Stimulated activated CD8-positive, alpha-beta memory T cell treated with anti-CD3 and anti-CD28 coated beads, Interleukin-15, amount 100 ng/mL, for 48 hours (primary cell): Measurements from ENCODE around the gene TMEM37.
"Not testable (repeated sequence)": the region's sequence is repeated elsewhere in the genome, so short reads cannot be mapped to it uniquely, and the experiment has no call there.

Experiments used
- DNase-seq, 2 donors: peaks; one replicate each; pipeline ENCODE4 v3.0.0-alpha.2; 2020; ENCODE audit warnings: low read depth in 2 of 2

The TMEM37 gene

GRCh38 chr2:119431155-119431975, at the start of gene TMEM37:
TSS of gene TMEM37 (plus strand) at chr2:119431854. CDS start at chr2:119431904, 50 bp downstream.
- DNase-seq = no peak

- DNase-seq = no peak
These were observed 48.1 kb upstream of the TMEM37 start for GRCh38 chr2:119383410-119384140.

DNA sequence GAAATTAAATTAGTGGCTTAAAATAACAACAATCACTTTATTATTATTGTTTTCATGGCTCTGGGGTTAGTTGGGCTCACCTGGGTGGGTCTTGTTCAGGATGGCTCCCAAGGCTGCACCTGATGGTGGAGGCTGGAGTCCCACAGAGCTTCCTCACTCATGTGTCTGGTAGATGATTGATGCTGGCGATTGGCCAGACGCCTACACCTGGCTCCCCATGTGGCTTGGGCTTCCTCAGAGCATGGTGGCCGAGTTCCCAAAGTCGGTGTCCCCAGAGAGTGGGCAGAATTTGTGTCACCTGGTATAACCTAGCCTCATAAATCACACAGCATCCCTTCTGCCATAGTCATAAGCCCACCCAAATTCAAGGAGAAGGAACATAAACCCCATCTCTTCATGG, 46.7 kb upstream of the TMEM37 start:
- no peak for DNase-seq

DNA sequence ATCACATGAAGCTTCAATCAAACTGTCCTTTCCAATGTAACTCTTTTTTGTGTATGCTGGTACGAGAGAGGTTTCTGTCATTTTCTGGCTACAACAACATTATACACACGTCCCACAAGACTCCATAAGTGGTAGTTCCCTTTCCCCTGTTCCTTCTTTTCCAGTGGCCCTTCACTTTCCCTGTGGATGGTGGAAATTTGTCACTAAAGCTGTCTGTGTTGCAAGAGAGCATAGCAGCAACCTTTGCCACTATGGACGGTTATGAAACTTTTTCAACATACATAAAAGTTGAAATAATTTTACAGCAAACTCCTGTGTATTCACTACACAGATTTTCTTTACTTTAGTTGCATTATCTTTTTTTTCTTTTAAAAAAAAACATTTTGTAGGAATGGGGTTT, 46.2 kb upstream of the TMEM37 start:
- no peak for DNase-seq

GRCh38 chr2:119387381-119388129, 44.1 kb upstream of the TMEM37 start:
- no peak for DNase-seq

- no peak for DNase-seq
These were observed 41.9 kb upstream of the TMEM37 start for GRCh38 chr2:119389615-119390306.

DNA sequence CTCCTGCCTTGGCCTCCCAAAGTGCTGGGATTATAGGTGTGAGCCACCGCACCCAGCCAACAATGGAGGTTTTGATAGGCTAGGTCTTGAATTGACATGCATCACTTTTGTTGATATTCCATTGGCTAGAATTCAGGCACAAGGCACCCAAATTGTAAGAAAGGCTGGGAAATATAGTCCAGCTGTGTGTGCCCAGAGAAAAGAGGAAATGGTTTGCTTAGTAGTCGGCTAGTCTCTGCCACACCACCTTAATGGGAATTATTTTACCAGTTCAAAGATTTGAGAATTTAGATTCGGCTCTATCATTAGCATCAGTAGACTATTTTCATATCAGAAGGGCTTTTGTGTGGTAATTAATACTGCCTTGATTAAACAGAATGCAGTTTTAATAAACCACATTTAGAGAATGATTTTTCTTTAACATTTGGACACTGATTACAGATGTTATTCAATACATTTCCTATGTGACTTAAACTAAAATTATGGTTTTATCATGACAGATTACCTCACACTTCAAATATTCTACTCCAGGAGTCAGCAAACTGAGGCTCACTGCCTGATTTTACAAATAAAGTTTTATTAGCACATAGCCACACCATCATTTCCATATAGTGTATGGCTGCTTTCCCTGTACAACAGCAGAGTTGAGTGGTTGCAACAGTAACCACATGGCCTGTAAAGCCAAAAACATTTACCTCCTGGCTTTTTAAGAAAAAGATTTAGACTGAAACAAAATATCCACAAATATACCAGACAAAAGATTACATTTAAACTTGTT, 37.5 kb upstream of the TMEM37 start:
- no peak for DNase-seq

GRCh38 chr2:119397196-119397595, 34.5 kb upstream of the TMEM37 start:
- no peak for DNase-seq

GRCh38 chr2:119402106-119402505, 29.5 kb upstream of the TMEM37 start:
- DNase-seq = no peak

DNA sequence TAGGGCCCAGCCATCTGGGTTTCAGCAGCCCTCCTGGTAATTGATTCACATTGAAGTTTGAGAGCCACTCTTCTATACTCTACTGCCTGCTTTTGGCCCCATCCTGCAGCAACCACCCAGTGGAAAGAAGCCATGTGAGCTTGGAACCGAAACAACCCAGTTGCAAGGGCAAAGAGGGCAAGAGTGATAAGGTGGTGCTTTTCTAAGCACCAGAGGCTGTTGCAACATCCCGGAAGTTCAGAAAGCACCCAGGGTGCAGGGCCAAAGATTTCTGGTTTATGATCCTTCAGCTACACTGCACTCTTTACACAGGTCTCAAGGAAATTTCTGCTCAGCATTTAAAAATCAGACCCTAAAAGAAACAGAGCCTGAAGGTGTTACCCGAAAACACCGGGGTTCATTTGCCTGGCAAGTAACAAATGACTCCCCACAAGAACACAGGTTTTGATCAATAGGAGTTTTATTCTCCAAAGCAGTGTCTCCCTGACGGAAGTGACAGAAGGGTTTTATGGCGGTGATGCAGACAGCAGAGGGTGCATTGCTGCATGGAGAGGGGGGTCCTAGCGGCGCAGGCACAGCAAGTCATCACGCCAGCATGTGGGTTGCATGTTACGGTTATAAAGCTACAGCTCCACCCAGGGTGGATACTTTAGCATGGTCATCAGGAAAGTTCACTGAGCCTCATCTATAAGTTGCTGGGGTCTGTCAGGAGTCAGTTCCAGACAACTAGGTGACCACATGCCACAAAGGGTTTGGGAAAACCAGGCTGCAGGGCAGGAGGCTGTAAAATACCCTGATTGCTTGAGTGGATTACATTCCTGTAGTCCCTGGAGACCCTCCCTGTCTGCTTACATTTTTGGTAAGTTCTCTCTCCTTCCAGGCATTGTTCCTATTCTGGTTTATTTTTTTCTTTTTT, 28.8 kb upstream of the TMEM37 start:
- no peak for DNase-seq

- DNase-seq = not testable (repeated sequence)
These were observed 28.0 kb upstream of the TMEM37 start for GRCh38 chr2:119403618-119404017.

DNA sequence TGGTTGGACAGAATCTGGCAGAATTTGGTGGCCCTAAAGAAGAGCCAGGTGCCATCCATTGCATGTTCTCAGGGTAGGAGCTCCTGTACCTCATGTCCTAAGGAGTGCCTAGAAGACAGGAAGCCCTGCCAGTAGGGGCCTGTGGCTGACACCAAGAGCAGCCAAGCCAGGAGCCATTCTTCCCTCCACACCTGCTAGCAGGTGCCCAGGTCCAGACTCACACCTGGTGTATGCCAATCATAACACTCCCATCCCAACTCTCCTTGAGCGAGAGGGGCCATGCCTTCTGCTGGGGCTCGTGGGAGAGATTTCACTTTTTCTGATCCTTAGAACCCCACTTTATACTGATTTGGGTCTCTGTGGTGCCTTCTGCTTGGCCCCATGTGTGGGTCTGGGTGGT, 26.5 kb upstream of the TMEM37 start:
- no peak for DNase-seq

GRCh38 chr2:119407430-119408220, 24.0 kb upstream of the TMEM37 start:
- no peak for DNase-seq

- no peak for DNase-seq
These were observed 23.4 kb upstream of the TMEM37 start for GRCh38 chr2:119408221-119408619.

- no peak for DNase-seq
These were observed 22.1 kb upstream of the TMEM37 start for GRCh38 chr2:119409506-119409905.

GRCh38 chr2:119414894-119415293, 16.8 kb upstream of the TMEM37 start:
- DNase-seq = no peak

DNA sequence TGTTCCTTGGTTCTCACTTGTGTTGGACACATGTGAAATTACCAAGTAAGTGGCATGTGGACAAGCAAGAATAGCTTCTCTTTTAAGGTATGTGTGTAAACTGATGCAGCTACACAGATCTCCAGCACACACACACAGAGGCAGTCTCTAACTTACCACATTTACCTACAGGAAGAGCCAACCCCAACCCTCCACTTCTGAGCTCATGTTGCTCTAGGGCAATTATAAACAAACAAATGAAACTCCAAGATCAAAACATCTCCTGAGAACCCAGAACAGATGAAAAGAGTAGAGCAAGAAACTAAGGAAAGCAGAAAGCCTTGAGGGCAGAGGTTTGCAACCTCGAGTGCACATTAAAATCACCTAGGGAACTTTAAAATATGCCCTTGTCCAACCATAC, 16.0 kb upstream of the TMEM37 start:
- DNase-seq = no peak

- no peak for DNase-seq
These were observed 15.2 kb upstream of the TMEM37 start for GRCh38 chr2:119416299-119416923.

GRCh38 chr2:119417908-119418307, 13.7 kb upstream of the TMEM37 start:
- no peak for DNase-seq
